HG03025 (cell line): Measurements from ENCODE around the gene ZNF639.
A peak's percentile ranks its signal among the peaks of the same experiment; 100 is the strongest.
"Not testable (repeated sequence)": the region's sequence is repeated elsewhere in the genome, so short reads cannot be mapped to it uniquely, and the experiment has no call there.

Source experiments
- ATAC-seq: cut with Tn5 transposase; IDR thresholded peaks from one replicate; pipeline ENCODE4 v1.9.1; 2021; ENCODE audit warnings: mild to moderate bottlenecking, moderate library complexity; ENCODE audit not compliant: unreplicated experiment, low FRiP score

ZNF639 gene

GRCh38 chr3:179322286-179323196 is at the start of gene ZNF639:
ZNF639 (plus strand) TSS chr3:179323031; CDS start chr3:179328294, 5,263 bp downstream.
- peak; percentile 73 for ATAC-seq

GRCh38 chr3:179274434-179274833 is 48.4 kb upstream of the ZNF639 start:
- ATAC-seq, result not testable (repeated sequence)

- no peak for ATAC-seq
Measured at GRCh38 chr3:179276001-179276400, 46.8 kb upstream of the ZNF639 start.

GRCh38 chr3:179276743-179277142 is 46.1 kb upstream of the ZNF639 start:
- ATAC-seq, result no peak

- no peak for ATAC-seq
Measured at GRCh38 chr3:179278151-179278550, 44.7 kb upstream of the ZNF639 start.

- no peak for ATAC-seq
Measured at GRCh38 chr3:179278932-179279693, 43.7 kb upstream of the ZNF639 start.

- no peak for ATAC-seq
Measured at GRCh38 chr3:179279837-179280236, 43.0 kb upstream of the ZNF639 start.

GRCh38 chr3:179281825-179282224 is 41.0 kb upstream of the ZNF639 start:
- no peak for ATAC-seq

- no peak for ATAC-seq
Measured at GRCh38 chr3:179286331-179286730, 36.5 kb upstream of the ZNF639 start.

- no peak for ATAC-seq
Measured at GRCh38 chr3:179288845-179289244, 34.0 kb upstream of the ZNF639 start.

GRCh38 chr3:179289295-179289694 is 33.5 kb upstream of the ZNF639 start:
- ATAC-seq, result no peak

GRCh38 chr3:179292450-179292849 is 30.4 kb upstream of the ZNF639 start:
- ATAC-seq, result no peak

- ATAC-seq, result no peak
Measured at GRCh38 chr3:179297971-179298725, 24.7 kb upstream of the ZNF639 start.

- no peak for ATAC-seq
Measured at GRCh38 chr3:179299316-179299715, 23.5 kb upstream of the ZNF639 start.

GRCh38 chr3:179299999-179300613 is 22.7 kb upstream of the ZNF639 start:
- ATAC-seq, result no peak

- no peak for ATAC-seq
Measured at GRCh38 chr3:179301645-179302044, 21.2 kb upstream of the ZNF639 start.

- no peak for ATAC-seq
Measured at GRCh38 chr3:179302111-179302510, 20.7 kb upstream of the ZNF639 start.

- ATAC-seq, result no peak
Measured at GRCh38 chr3:179304605-179305004, 18.2 kb upstream of the ZNF639 start.

- ATAC-seq, result not testable (repeated sequence)
Measured at GRCh38 chr3:179307362-179307761, 15.5 kb upstream of the ZNF639 start.

- no peak for ATAC-seq
Measured at GRCh38 chr3:179308001-179308400, 14.8 kb upstream of the ZNF639 start.
